MCF 10A (cell line): ENCODE data around the gene SLC9A8. TPM values are rescaled to one million over a fixed set of nuclear protein-coding genes. Genes with fewer than 3 reads are reported as not detected.
A peak's percentile ranks its signal among the peaks of the same experiment; 100 is the strongest.

Experiments
- BruUV-seq: library from RNA; stranded (reverse); fragments of 400-500 nt; replicated peaks from 2 replicates; lab custom pipeline; 2021; lab: Mats Ljungman, UMichigan
- CTCF ChIA-PET: fragments of 300-600 bp; sonication (Branson Sonifier 250); formaldehyde crosslinking; extraction: SDS; loops from one replicate; lab custom pipeline; 2021; ENCODE audit warnings: antibody characterized with exemption, inconsistent platforms; lab: Yijun Ruan, JAX
- POLR2A ChIA-PET: fragments of 300-600, 350-650 bp; sonication (Branson Sonifier 250); formaldehyde crosslinking; extraction: SDS; loops from one replicate; lab custom pipeline; 2020; ENCODE audit warnings: antibody characterized with exemption, inconsistent platforms; lab: Yijun Ruan, JAX
- DNase-seq: peaks from one replicate; pipeline ENCODE4 v3.0.0-alpha.2; 2018; ENCODE audit not compliant: unreplicated experiment
- H3K27ac Mint-ChIP-seq: one replicate; pipeline ENCODE4 v1.8.0; 2022; ENCODE audit warnings: mild to moderate bottlenecking, low read depth, mixed read lengths; ENCODE audit not compliant: unreplicated experiment
- H3K27me3 Mint-ChIP-seq: one replicate; pipeline ENCODE4 v1.8.0; 2022; ENCODE audit warnings: mixed read lengths; ENCODE audit not compliant: insufficient read depth, unreplicated experiment
- H3K36me3 Mint-ChIP-seq: one replicate; pipeline ENCODE4 v1.8.0; 2022; ENCODE audit warnings: mild to moderate bottlenecking, moderate library complexity, mixed read lengths; ENCODE audit not compliant: insufficient read depth, unreplicated experiment
- H3K4me1 Mint-ChIP-seq: one replicate; pipeline ENCODE4 v1.8.0; 2022; ENCODE audit warnings: mixed read lengths; ENCODE audit not compliant: insufficient read depth, unreplicated experiment
- H3K4me3 Mint-ChIP-seq: one replicate; pipeline ENCODE4 v1.8.0; 2022; ENCODE audit warnings: mild to moderate bottlenecking, moderate library complexity, mixed read lengths; ENCODE audit not compliant: unreplicated experiment
- H3K9me3 Mint-ChIP-seq: one replicate; pipeline ENCODE4 v1.8.0; 2022; ENCODE audit warnings: mixed read lengths; ENCODE audit not compliant: unreplicated experiment
- CTCF ChIP-seq: fragments of 200-600 bp; IDR thresholded peaks from one replicate; pipeline ENCODE4 v1.8.0; 2022; ENCODE audit warnings: antibody characterized with exemption, mild to moderate bottlenecking; ENCODE audit not compliant: unreplicated experiment
- intact Hi-C: fragments of 100-400 bp; cut with micrococcal nuclease; formaldehyde crosslinking; loops from 2 replicates; pipeline ENCODE4 v1.14.1; 2022
- total RNA-seq: library from RNA; stranded (reverse); gene quantifications from 2 replicates; pipeline ENCODE4 v1.2.3, GENCODE V29; 2022

SLC9A8 gene
- total RNA-seq, 1 experiment from 2014 or later, result 14.6 TPM

- Mint-ChIP-seq H3K4me3 (no peak overlapping the region), H3K36me3 (peaks cover 34% of the 10 kb centered on the region), H3K27ac (peak overlapping the region; percentile 3), H3K27me3 (no peaks in the 10 kb centered on the region), H3K9me3 (no peaks in the 10 kb centered on the region), H3K4me1 (no peaks in the 10 kb centered on the region)
- ChIA-PET POLR2A (no interaction called here), CTCF (interaction anchor here (1.7 to 2.2 kb wide), 2 partner anchors 9 to 17 kb away, joined by 4 to 14 read pairs; no protein-coding TSS in a partner anchor)
- no peak for TF ChIP-seq CTCF
- no TSS peak for BruUV-seq
- no peak for DNase-seq
- intact Hi-C loops, result no loop called here
Measured at GRCh38 chr20:49905415-49906091, 92.9 kb downstream of the SLC9A8 start.

GRCh38 chr20:49906101-49906604, 93.5 kb downstream of the SLC9A8 start:
- BruUV-seq, result no TSS peak
- ChIA-PET CTCF (interaction anchor here (1.1 to 2.2 kb wide), 3 partner anchors 8 to 18 kb away, joined by 4 to 14 read pairs (median 5); no protein-coding TSS in a partner anchor), POLR2A (interaction anchor here (0.8 to 1.4 kb wide), 4 partner anchors 10 to 52 kb away, joined by 3 read pairs; no protein-coding TSS in a partner anchor)
- no peak overlapping the region for H3K4me3 Mint-ChIP-seq
- peaks cover 37% of the 10 kb centered on the region for H3K36me3 Mint-ChIP-seq
- H3K27ac Mint-ChIP-seq, result no peak overlapping the region
- intact Hi-C loops, result no loop called here
- H3K9me3 Mint-ChIP-seq, result no peaks in the 10 kb centered on the region
- no peaks in the 10 kb centered on the region for H3K27me3 Mint-ChIP-seq
- DNase-seq, result no peak
- no peak for TF ChIP-seq CTCF
- H3K4me1 Mint-ChIP-seq, result no peaks in the 10 kb centered on the region

- no peak for TF ChIP-seq CTCF
- ChIA-PET POLR2A (interaction anchor here (0.8 to 1.4 kb wide), 4 partner anchors 9 to 53 kb away, joined by 3 read pairs; no protein-coding TSS in a partner anchor), CTCF (interaction anchor here (0.8 to 2.2 kb wide), 4 partner anchors 8 to 61 kb away, joined by 3 to 14 read pairs (median 4); no protein-coding TSS in a partner anchor)
- Mint-ChIP-seq H3K27ac (no peak overlapping the region), H3K4me3 (no peak overlapping the region), H3K4me1 (no peaks in the 10 kb centered on the region), H3K27me3 (no peaks in the 10 kb centered on the region), H3K36me3 (peaks cover 42% of the 10 kb centered on the region), H3K9me3 (no peaks in the 10 kb centered on the region)
- no peak for DNase-seq
- BruUV-seq, result no TSS peak
- intact Hi-C loops, result no loop called here
Measured at GRCh38 chr20:49906615-49907154, 94.1 kb downstream of the SLC9A8 start.
